GF-D8 (cell line): ENCODE data around the gene COL2A1.

Experiments
- DNase-seq: peaks from one replicate; lab custom pipeline; 2025; lab: John Stamatoyannopoulos, UW

Gene COL2A1

GRCh38 chr12:47989666-47990065 is 14.6 kb downstream of the COL2A1 start:
- DNase-seq = no peak

GRCh38 chr12:47989023-47989417 is 15.3 kb downstream of the COL2A1 start:
- DNase-seq = no peak

- no peak for DNase-seq
Measured at GRCh38 chr12:47988073-47989022, 15.9 kb downstream of the COL2A1 start.

GRCh38 chr12:47987411-47988072 is 16.7 kb downstream of the COL2A1 start:
- no peak for DNase-seq

- no peak for DNase-seq
Measured at GRCh38 chr12:47986832-47987231, 17.4 kb downstream of the COL2A1 start.

GRCh38 chr12:47986291-47986660 is 18.0 kb downstream of the COL2A1 start:
- DNase-seq = no peak

GRCh38 chr12:47985596-47986290 is 18.5 kb downstream of the COL2A1 start:
- DNase-seq = no peak

- no peak for DNase-seq
Measured at GRCh38 chr12:47984331-47984801, 19.9 kb downstream of the COL2A1 start.

GRCh38 chr12:47983541-47984115 is 20.6 kb downstream of the COL2A1 start:
- DNase-seq = no peak

- DNase-seq = no peak
Measured at GRCh38 chr12:47982770-47983169, 21.5 kb downstream of the COL2A1 start.

GRCh38 chr12:47982311-47982710 is 22.0 kb downstream of the COL2A1 start:
- DNase-seq = no peak

GRCh38 chr12:47981496-47982260 is 22.6 kb downstream of the COL2A1 start:
- no peak for DNase-seq

GRCh38 chr12:47980779-47981495 is 23.3 kb downstream of the COL2A1 start:
- no peak for DNase-seq

- no peak for DNase-seq
Measured at GRCh38 chr12:47980197-47980596, 24.1 kb downstream of the COL2A1 start.

- no peak for DNase-seq
Measured at GRCh38 chr12:47979686-47980085, 24.6 kb downstream of the COL2A1 start.

GRCh38 chr12:47979166-47979565 is 25.1 kb downstream of the COL2A1 start:
- no peak for DNase-seq

GRCh38 chr12:47978598-47978873 is 25.7 kb downstream of the COL2A1 start:
- DNase-seq = no peak

- no peak for DNase-seq
Measured at GRCh38 chr12:47977772-47978597, 26.3 kb downstream of the COL2A1 start.

GRCh38 chr12:47977046-47977771 is 27.1 kb downstream of the COL2A1 start:
- no peak for DNase-seq
